A673 (cell line): ENCODE results near the gene CAV1. TPM values are rescaled to one million over a fixed set of nuclear protein-coding genes. Genes with fewer than 3 reads are reported as not detected.

Experiments
- BruUV-seq: library from RNA; stranded (reverse); fragments of 400-500 nt; replicated peaks from 2 replicates; lab custom pipeline; 2021; lab: Mats Ljungman, UMichigan
- CTCF ChIA-PET: fragments of 300-600 bp; sonication (Branson Sonifier 250); formaldehyde crosslinking; loops from one replicate; lab custom pipeline; 2022; ENCODE audit warnings: antibody characterized with exemption; lab: Charles Lee
- POLR2A ChIA-PET: fragments of 300-600 bp; sonication (Branson Sonifier 250); formaldehyde crosslinking; loops from one replicate; lab custom pipeline; 2022; ENCODE audit warnings: antibody characterized with exemption; ENCODE audit not compliant: low non-redundant PET; lab: Charles Lee
- DNase-seq: peaks from one replicate; pipeline ENCODE4 v3.0.0-alpha.2; 2015; ENCODE audit warnings: low spot score
- H3K27ac ChIP-seq: fragments of 200-600 bp; sonication (generic); 2 replicates; pipeline ENCODE4 v1.5.1; 2016; ENCODE audit warnings: mixed run types, low read depth, mild to moderate bottlenecking, mixed read lengths, antibody characterized with exemption, low read length; ENCODE audit not compliant: poor library complexity, severe bottlenecking
- H3K27me3 ChIP-seq: fragments of 200-600 bp; sonication (generic); replicated peaks from 2 replicates; pipeline ENCODE4 v1.6.1; 2017; ENCODE audit warnings: mixed run types, low read depth, mild to moderate bottlenecking, mixed read lengths, antibody characterized with exemption, low read length; ENCODE audit not compliant: insufficient read depth, poor library complexity
- H3K36me3 ChIP-seq: fragments of 200-600 bp; sonication (generic); 2 replicates; pipeline ENCODE4 v1.6.1; 2016; ENCODE audit warnings: mixed run types, mild to moderate bottlenecking, mixed read lengths, antibody characterized with exemption, low read length; ENCODE audit not compliant: insufficient read depth, poor library complexity, severe bottlenecking
- H3K4me1 ChIP-seq: fragments of 200-600 bp; sonication (generic); 2 replicates; pipeline ENCODE4 v1.6.1; 2017; ENCODE audit warnings: mixed run types, mild to moderate bottlenecking, mixed read lengths, antibody characterized with exemption, low read length; ENCODE audit not compliant: insufficient read depth, poor library complexity, severe bottlenecking
- H3K4me3 ChIP-seq: fragments of 200-600 bp; sonication (generic); 2 replicates; pipeline ENCODE4 v1.5.1; 2016; ENCODE audit warnings: low read depth, mixed run types, mild to moderate bottlenecking, mixed read lengths, low read length; ENCODE audit not compliant: poor library complexity, severe bottlenecking
- H3K9me3 ChIP-seq: fragments of 200-600 bp; sonication (generic); 2 replicates; pipeline ENCODE4 v1.6.1; 2016; ENCODE audit warnings: mixed run types, low read depth, mild to moderate bottlenecking, mixed read lengths, antibody characterized with exemption, low read length; ENCODE audit not compliant: poor library complexity, severe bottlenecking
- EZH2 ChIP-seq: fragments of 200-600 bp; sonication (generic); IDR thresholded peaks from 2 replicates; pipeline ENCODE4 v1.6.1; 2017; ENCODE audit warnings: borderline replicate concordance, low read depth, mild to moderate bottlenecking, mixed read lengths, antibody characterized with exemption, low read length; ENCODE audit not compliant: poor library complexity, severe bottlenecking
- intact Hi-C: fragments of 100-400 bp; cut with micrococcal nuclease; formaldehyde crosslinking; loops from one replicate; pipeline ENCODE4 v1.10.0; 2022; ENCODE audit not compliant: unreplicated experiment
- total RNA-seq: library from RNA; stranded (reverse); gene quantifications from 2 replicates; pipeline ENCODE4 v1.2.3, GENCODE V29; 2021
- TF ChIP-seq, protein P1 (sequence below): fragments of 300-800, 200-600 bp; sonication (generic); conservative IDR thresholded peaks from 2 replicates; pipeline ENCODE4 v1.5.1; 2017; ENCODE audit warnings: low read depth, mild to moderate bottlenecking, antibody characterized with exemption, low read length, moderate library complexity, mixed read lengths

The CAV1 gene
- total RNA-seq, 1 experiment from 2014 or later = 2,074 TPM

DNA sequence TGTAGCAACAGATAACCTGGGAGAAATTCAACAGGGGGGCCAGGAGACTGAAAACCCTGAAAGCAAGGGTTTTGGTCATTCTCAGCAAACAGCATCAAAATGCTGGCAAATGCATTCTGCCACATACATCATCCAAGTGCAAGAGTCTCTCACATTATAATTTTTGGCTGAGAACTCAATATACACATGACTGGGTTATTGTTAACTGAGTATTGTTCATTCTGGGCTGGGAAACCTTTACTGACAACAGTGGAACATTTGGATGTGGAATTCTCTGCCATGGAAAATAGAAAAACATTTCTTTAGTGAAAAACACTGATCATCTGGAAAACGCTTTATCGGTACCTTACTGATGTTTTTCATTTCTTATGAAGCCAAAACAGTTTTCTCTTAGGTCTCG, 74.0 kb downstream of the CAV1 start:
- no peak for DNase-seq
- no TSS peak for BruUV-seq
- ChIA-PET CTCF (no interaction called here), POLR2A (no interaction called here)
- H3K4me3 ChIP-seq = no peak overlapping the region
- no peaks in the 10 kb centered on the region for H3K9me3 ChIP-seq
- H3K36me3 ChIP-seq = no peaks in the 10 kb centered on the region
- no peak overlapping the region for H3K27ac ChIP-seq
- no peak for TF ChIP-seq EZH2
- TF ChIP-seq, protein P1, sequence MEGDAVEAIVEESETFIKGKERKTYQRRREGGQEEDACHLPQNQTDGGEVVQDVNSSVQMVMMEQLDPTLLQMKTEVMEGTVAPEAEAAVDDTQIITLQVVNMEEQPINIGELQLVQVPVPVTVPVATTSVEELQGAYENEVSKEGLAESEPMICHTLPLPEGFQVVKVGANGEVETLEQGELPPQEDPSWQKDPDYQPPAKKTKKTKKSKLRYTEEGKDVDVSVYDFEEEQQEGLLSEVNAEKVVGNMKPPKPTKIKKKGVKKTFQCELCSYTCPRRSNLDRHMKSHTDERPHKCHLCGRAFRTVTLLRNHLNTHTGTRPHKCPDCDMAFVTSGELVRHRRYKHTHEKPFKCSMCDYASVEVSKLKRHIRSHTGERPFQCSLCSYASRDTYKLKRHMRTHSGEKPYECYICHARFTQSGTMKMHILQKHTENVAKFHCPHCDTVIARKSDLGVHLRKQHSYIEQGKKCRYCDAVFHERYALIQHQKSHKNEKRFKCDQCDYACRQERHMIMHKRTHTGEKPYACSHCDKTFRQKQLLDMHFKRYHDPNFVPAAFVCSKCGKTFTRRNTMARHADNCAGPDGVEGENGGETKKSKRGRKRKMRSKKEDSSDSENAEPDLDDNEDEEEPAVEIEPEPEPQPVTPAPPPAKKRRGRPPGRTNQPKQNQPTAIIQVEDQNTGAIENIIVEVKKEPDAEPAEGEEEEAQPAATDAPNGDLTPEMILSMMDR = no peak
- peaks cover 15% of the 10 kb centered on the region for H3K4me1 ChIP-seq
- no peaks in the 10 kb centered on the region for H3K27me3 ChIP-seq
- intact Hi-C loops = no loop called here

DNA sequence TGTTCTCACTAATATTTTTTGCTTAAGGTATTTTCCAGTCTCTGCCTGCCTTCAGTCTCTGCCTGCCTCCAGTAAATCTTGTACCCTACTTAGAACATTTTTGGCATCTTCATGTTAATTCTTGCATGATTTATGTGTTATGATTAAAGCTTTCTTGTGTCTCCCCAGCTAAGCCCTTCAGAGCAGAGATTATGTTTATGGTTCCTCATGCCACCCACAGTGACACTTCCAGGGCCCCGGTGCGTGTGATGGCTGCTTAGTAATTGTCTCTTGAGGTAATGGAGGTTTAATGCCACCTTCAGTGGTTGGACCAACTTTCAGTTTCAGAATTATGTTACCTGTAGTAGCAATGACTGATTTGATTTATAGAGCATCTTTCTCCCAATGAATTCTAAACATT, 76.6 kb downstream of the CAV1 start:
- H3K4me3 ChIP-seq = no peak overlapping the region
- POLR2A ChIA-PET = no interaction called here
- no peaks in the 10 kb centered on the region for H3K36me3 ChIP-seq
- H3K27ac ChIP-seq = no peak overlapping the region
- no peaks in the 10 kb centered on the region for H3K9me3 ChIP-seq
- BruUV-seq = no TSS peak
- peaks cover 6% of the 10 kb centered on the region for H3K4me1 ChIP-seq
- intact Hi-C loops = loop anchor here (10.0 kb wide), 1 partner anchor 513 kb away; no protein-coding TSS in a partner anchor
- CTCF ChIA-PET = interaction anchor here (1.4 kb wide), 1 partner anchor 10 kb away, joined by 5 read pairs; no protein-coding TSS in a partner anchor
- DNase-seq = peak; percentile 25
- TF ChIP-seq EZH2 = no peak
- TF ChIP-seq, protein P1 = no peak
- H3K27me3 ChIP-seq = no peaks in the 10 kb centered on the region

DNA sequence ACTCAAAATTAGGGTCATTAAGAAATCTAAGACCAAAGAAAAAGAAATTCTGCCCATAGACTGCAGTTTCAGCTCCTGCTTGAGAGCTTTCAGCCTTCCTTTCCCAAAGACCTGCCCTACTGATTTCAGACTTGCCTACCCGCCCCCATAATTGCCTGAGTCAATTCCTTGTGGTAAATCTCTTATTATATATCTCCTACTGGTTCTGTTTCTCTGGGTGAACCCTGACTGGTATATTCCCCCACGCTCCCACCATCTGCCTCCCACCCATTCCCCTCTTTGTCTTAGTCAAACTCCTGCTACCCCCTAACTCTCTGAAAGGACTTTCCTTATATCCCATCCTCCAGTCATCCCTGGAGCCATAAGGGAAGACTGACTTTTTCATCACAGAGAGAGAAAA, 82.5 kb downstream of the CAV1 start:
- POLR2A ChIA-PET = no interaction called here
- intact Hi-C loops = loop anchor here (10.0 kb wide), 1 partner anchor 508 kb away; no protein-coding TSS in a partner anchor

More for the DNA sequence above, 82.5 kb downstream of the CAV1 start:
- CTCF ChIA-PET = no interaction called here
- H3K27me3 ChIP-seq = no peaks in the 10 kb centered on the region
- H3K4me1 ChIP-seq = no peaks in the 10 kb centered on the region
- H3K36me3 ChIP-seq = no peaks in the 10 kb centered on the region
- no TSS peak for BruUV-seq
- H3K4me3 ChIP-seq = no peak overlapping the region
- H3K27ac ChIP-seq = no peak overlapping the region
- no peak for DNase-seq
- no peak for TF ChIP-seq EZH2
- TF ChIP-seq, protein P1 = no peak
- H3K9me3 ChIP-seq = no peaks in the 10 kb centered on the region
